ENCODE measurements around the gene NNT. TPM values are rescaled to one million over a fixed set of nuclear protein-coding genes. Genes with fewer than 3 reads are reported as not detected.

Gene NNT
- total RNA-seq, 2 donors from 2014 or later = 89.6 to 174 TPM

Other genes starting within 250 kb of the NNT start
- gene CCL28, start 190.8 kb upstream of the NNT start, total RNA-seq = 10 to 100 TPM in 1 of 2 donors, 1 to 10 TPM in 1; 4.5 to 18.9 TPM
- 10 to 100 TPM; 14.2 to 16.0 TPM for gene TMEM267, start 119.3 kb upstream of the NNT start, total RNA-seq
- 10 to 100 TPM; 12.4 to 24.2 TPM for gene C5orf34, start 88.0 kb upstream of the NNT start, total RNA-seq
- 10 to 100 TPM; 19.1 to 44.6 TPM for gene PAIP1, start 46.1 kb upstream of the NNT start, total RNA-seq

All from activated naive CD4-positive, alpha-beta T cell treated with anti-CD3 and anti-CD28 coated beads, Interleukin-2, amount 50 U/mL, for 72 hours (primary cell).